ENCODE results near the gene MEAK7.

MEAK7 gene

GRCh38 chr16:84509032-84509950, 4.8 kb upstream of the MEAK7 start:
- no peak for DNase-seq

- DNase-seq = no peak
These were observed 4.0 kb upstream of the MEAK7 start for GRCh38 chr16:84508502-84508901.

- no peak for DNase-seq
These were observed 2.8 kb upstream of the MEAK7 start for GRCh38 chr16:84507011-84507982.

- no peak for DNase-seq
These were observed 1.1 kb upstream of the MEAK7 start for GRCh38 chr16:84505249-84506187.

- no peak for DNase-seq
These were observed 586 bp downstream of the MEAK7 start for GRCh38 chr16:84503751-84504395.

- DNase-seq = no peak
These were observed 1.9 kb downstream of the MEAK7 start for GRCh38 chr16:84502581-84502980.

- DNase-seq = no peak
These were observed 2.4 kb downstream of the MEAK7 start for GRCh38 chr16:84502075-84502474.

GRCh38 chr16:84501077-84501735, 3.3 kb downstream of the MEAK7 start:
- DNase-seq = no peak

- DNase-seq = no peak
These were observed 3.9 kb downstream of the MEAK7 start for GRCh38 chr16:84500531-84500930.

- DNase-seq = no peak
These were observed 4.8 kb downstream of the MEAK7 start for GRCh38 chr16:84499638-84500037.

- no peak for DNase-seq
These were observed 5.4 kb downstream of the MEAK7 start for GRCh38 chr16:84498859-84499620.

GRCh38 chr16:84498223-84498610, 6.2 kb downstream of the MEAK7 start:
- no peak for DNase-seq

- no peak for DNase-seq
These were observed 6.8 kb downstream of the MEAK7 start for GRCh38 chr16:84497418-84498222.

GRCh38 chr16:84496991-84497390, 7.5 kb downstream of the MEAK7 start:
- no peak for DNase-seq

- no peak for DNase-seq
These were observed 9.0 kb downstream of the MEAK7 start for GRCh38 chr16:84495506-84495905.

GRCh38 chr16:84489131-84489530, 15.3 kb downstream of the MEAK7 start:
- no peak for DNase-seq

GRCh38 chr16:84487358-84487757, 17.1 kb downstream of the MEAK7 start:
- no peak for DNase-seq

GRCh38 chr16:84486551-84487235, 17.8 kb downstream of the MEAK7 start:
- no peak for DNase-seq

GRCh38 chr16:84486126-84486525, 18.3 kb downstream of the MEAK7 start:
- no peak for DNase-seq
